ENCODE results near the gene PRPH.
"Not testable (repeated sequence)": the region's sequence is repeated elsewhere in the genome, so short reads cannot be mapped to it uniquely, and the experiment has no call there.

The PRPH gene

GRCh38 chr12:49264466-49264872 lies 30.5 kb upstream of the PRPH start:
- TF ChIP-seq TAF1 (IDR thresholded peaks at IDR 0.05; ENCODE audit: borderline replicate concordance, low read depth, low read length), result no peak
- no peak for FAIRE-seq
- peak; percentile 52 for DNase-seq (ENCODE audit: insufficient read length)

- TF ChIP-seq POLR2AphosphoS5 (IDR thresholded peaks at IDR 0.05; ENCODE audit: low read depth, low read length) (peak; percentile 99), TAF1 (IDR thresholded peaks at IDR 0.05; ENCODE audit: borderline replicate concordance, low read depth, low read length) (peak; percentile 98), POLR2A (IDR thresholded peaks at IDR 0.05; ENCODE audit: low read depth, low read length) (peak; percentile 100)
- FAIRE-seq, result peak; percentile 89
- DNase-seq (ENCODE audit: insufficient read length), result peak; percentile 97
Observed at GRCh38 chr12:49264873-49265792, 29.8 kb upstream of the PRPH start, which contains the start of gene TUBA1C. TSS of gene TUBA1C (plus strand) at chr12:49265082. CDS start at chr12:49265182, 100 bp downstream.

GRCh38 chr12:49269191-49269590 lies 25.8 kb upstream of the PRPH start:
- FAIRE-seq; DNase-seq (ENCODE audit: insufficient read length): not testable (repeated sequence)

GRCh38 chr12:49272790-49273725 lies 21.9 kb upstream of the PRPH start:
- TF ChIP-seq TAF1 (IDR thresholded peaks at IDR 0.05; ENCODE audit: borderline replicate concordance, low read depth, low read length) (no peak), POLR2AphosphoS5 (IDR thresholded peaks at IDR 0.05; ENCODE audit: low read depth, low read length) (no peak), POLR2A (IDR thresholded peaks at IDR 0.05; ENCODE audit: low read depth, low read length) (no peak)
- DNase-seq (ENCODE audit: insufficient read length) (no peak), FAIRE-seq (no peak)

GRCh38 chr12:49273726-49274395 lies 21.1 kb upstream of the PRPH start:
- FAIRE-seq (no peak), DNase-seq (ENCODE audit: insufficient read length) (no peak)
- TF ChIP-seq POLR2A (IDR thresholded peaks at IDR 0.05; ENCODE audit: low read depth, low read length) (peak; percentile 57), TAF1 (IDR thresholded peaks at IDR 0.05; ENCODE audit: borderline replicate concordance, low read depth, low read length) (no peak), POLR2AphosphoS5 (IDR thresholded peaks at IDR 0.05; ENCODE audit: low read depth, low read length) (peak; percentile 66)

GRCh38 chr12:49274396-49275069 lies 20.4 kb upstream of the PRPH start:
- TF ChIP-seq POLR2AphosphoS5 (IDR thresholded peaks at IDR 0.05; ENCODE audit: low read depth, low read length), result 0 out of 2 replicates have a peak, but pooled peaks have one; percentile 22
- no peak for TF ChIP-seq TAF1 (IDR thresholded peaks at IDR 0.05; ENCODE audit: borderline replicate concordance, low read depth, low read length)
- TF ChIP-seq POLR2A (IDR thresholded peaks at IDR 0.05; ENCODE audit: low read depth, low read length), result peak; percentile 12; the same call in 1 of the 2 replicates
- DNase-seq (ENCODE audit: insufficient read length) (no peak), FAIRE-seq (no peak)

GRCh38 chr12:49276304-49277290 lies 18.4 kb upstream of the PRPH start:
- DNase-seq (ENCODE audit: insufficient read length), result no peak
- no peak for TF ChIP-seq TAF1 (IDR thresholded peaks at IDR 0.05; ENCODE audit: borderline replicate concordance, low read depth, low read length)
- no peak for TF ChIP-seq POLR2A (IDR thresholded peaks at IDR 0.05; ENCODE audit: low read depth, low read length)
- no peak for TF ChIP-seq POLR2AphosphoS5 (IDR thresholded peaks at IDR 0.05; ENCODE audit: low read depth, low read length)
- FAIRE-seq, result no peak

- TF ChIP-seq POLR2AphosphoS5 (IDR thresholded peaks at IDR 0.05; ENCODE audit: low read depth, low read length) (no peak), TAF1 (IDR thresholded peaks at IDR 0.05; ENCODE audit: borderline replicate concordance, low read depth, low read length) (no peak), POLR2A (IDR thresholded peaks at IDR 0.05; ENCODE audit: low read depth, low read length) (no peak)
- no peak for FAIRE-seq
- no peak for DNase-seq (ENCODE audit: insufficient read length)
Observed at GRCh38 chr12:49277466-49277865, 17.5 kb upstream of the PRPH start.

GRCh38 chr12:49279706-49280159 lies 15.2 kb upstream of the PRPH start:
- no peak for TF ChIP-seq POLR2A (IDR thresholded peaks at IDR 0.05; ENCODE audit: low read depth, low read length)
- TF ChIP-seq TAF1 (IDR thresholded peaks at IDR 0.05; ENCODE audit: borderline replicate concordance, low read depth, low read length), result no peak
- no peak for TF ChIP-seq POLR2AphosphoS5 (IDR thresholded peaks at IDR 0.05; ENCODE audit: low read depth, low read length)
- FAIRE-seq, result no peak
- DNase-seq (ENCODE audit: insufficient read length), result no peak

- not testable (repeated sequence) for FAIRE-seq; DNase-seq (ENCODE audit: insufficient read length)
Observed at GRCh38 chr12:49280545-49280944, 14.4 kb upstream of the PRPH start.
